Erythroblast (primary cell): ENCODE results near the gene CD93.

ENCODE experiments used
- GATA1 ChIP-seq: IDR thresholded peaks from 2 replicates; pipeline ENCODE4 v1.6.1; 2011; ENCODE audit warnings: low read depth, mild to moderate bottlenecking, control low read depth, low read length, moderate library complexity
- POLR2A ChIP-seq: IDR thresholded peaks from 2 replicates; pipeline ENCODE4 v1.6.1; 2011; ENCODE audit warnings: mild to moderate bottlenecking, low read length

DNA sequence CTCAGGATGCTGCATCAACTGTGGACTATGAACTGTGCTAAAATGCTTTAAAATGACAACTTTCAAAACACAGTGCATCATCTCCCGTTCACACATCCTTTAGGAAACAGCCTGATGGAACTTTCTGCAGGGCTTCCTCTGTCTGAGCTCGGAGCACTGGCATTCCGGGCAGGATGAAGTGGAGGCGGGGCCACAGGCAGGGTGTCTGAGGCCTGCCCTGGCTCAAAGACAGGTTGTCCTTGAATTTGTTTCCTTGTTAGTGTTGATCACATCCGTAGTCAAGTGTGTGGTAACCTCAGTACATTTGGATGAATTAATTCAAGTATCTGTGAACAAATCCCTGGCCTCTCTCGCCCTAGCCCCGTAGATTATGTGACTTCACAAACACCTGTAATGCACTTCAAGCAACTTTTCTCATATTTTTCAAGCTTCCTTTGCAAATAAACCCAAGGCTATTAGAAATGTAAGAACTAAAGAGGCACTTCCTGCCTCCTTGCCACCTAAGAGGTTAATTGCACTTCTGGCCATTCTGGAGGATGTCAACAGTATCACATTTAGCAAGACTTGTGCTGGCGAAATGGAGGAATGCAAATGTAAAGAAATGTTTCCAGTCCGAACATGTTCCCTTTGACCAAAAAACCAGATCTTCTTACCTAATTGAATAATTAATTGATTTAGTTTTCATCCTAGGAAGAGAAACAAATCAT lies 3.1 kb downstream of the CD93 start:
- no peak for TF ChIP-seq POLR2A
- TF ChIP-seq GATA1: no peak
